Activated CD4-positive, alpha-beta T cell treated with anti-CD3 and anti-CD28 coated beads for 48 hours (primary cell): ENCODE results near the gene YBX2.
A peak's percentile ranks its signal among the peaks of the same experiment; 100 is the strongest.
"Not testable (repeated sequence)": the region's sequence is repeated elsewhere in the genome, so short reads cannot be mapped to it uniquely, and the experiment has no call there.

Source experiments
- DNase-seq: peaks from one replicate; pipeline ENCODE4 v3.0.0-alpha.2; 2020

YBX2 gene

GRCh38 chr17:7262192-7262934 lies 32.1 kb downstream of the YBX2 start, which contains the start of gene CLDN7:
Gene CLDN7, minus strand, starts transcription at chr17:7262478. Its CDS starts 435 bp downstream, at chr17:7262043.
- no peak for DNase-seq

GRCh38 chr17:7261379-7262191 lies 32.9 kb downstream of the YBX2 start:
- no peak for DNase-seq

GRCh38 chr17:7260651-7261378 lies 33.6 kb downstream of the YBX2 start:
- peak; percentile 34 for DNase-seq

- DNase-seq: no peak
Observed at GRCh38 chr17:7260151-7260550, 34.3 kb downstream of the YBX2 start.

- DNase-seq: no peak
Observed at GRCh38 chr17:7259555-7259889, 34.9 kb downstream of the YBX2 start.

GRCh38 chr17:7258731-7259554 lies 35.5 kb downstream of the YBX2 start:
- DNase-seq: peak; percentile 38

- DNase-seq: no peak
Observed at GRCh38 chr17:7256766-7257456, 37.5 kb downstream of the YBX2 start.

GRCh38 chr17:7254511-7254910 lies 39.9 kb downstream of the YBX2 start:
- no peak for DNase-seq

- DNase-seq: no peak
Observed at GRCh38 chr17:7253082-7253481, 41.4 kb downstream of the YBX2 start.

GRCh38 chr17:7252176-7253043 lies 42.0 kb downstream of the YBX2 start, which contains the start of gene ELP5:
Gene ELP5, plus strand, starts transcription at chr17:7252215. Its CDS starts 336 bp downstream, at chr17:7252551.
- DNase-seq: peak; percentile 94

- peak; percentile 99 for DNase-seq
Observed at GRCh38 chr17:7251661-7252175, 42.7 kb downstream of the YBX2 start, which contains the start of gene CTDNEP1. Gene CTDNEP1, minus strand, starts transcription at chr17:7251734. Its CDS starts 438 bp downstream, at chr17:7251296.

GRCh38 chr17:7250695-7251627 lies 43.5 kb downstream of the YBX2 start:
- no peak for DNase-seq

GRCh38 chr17:7249830-7250229 lies 44.6 kb downstream of the YBX2 start:
- DNase-seq: no peak

- DNase-seq: no peak
Observed at GRCh38 chr17:7249214-7249613, 45.2 kb downstream of the YBX2 start.

- DNase-seq: no peak
Observed at GRCh38 chr17:7248796-7249195, 45.6 kb downstream of the YBX2 start.

GRCh38 chr17:7246779-7247178 lies 47.7 kb downstream of the YBX2 start:
- no peak for DNase-seq

- DNase-seq: not testable (repeated sequence)
Observed at GRCh38 chr17:7243838-7244237, 50.6 kb downstream of the YBX2 start.

- DNase-seq: no peak
Observed at GRCh38 chr17:7243453-7243729, 51.0 kb downstream of the YBX2 start.

- peak; percentile 94 for DNase-seq
Observed at GRCh38 chr17:7242717-7243452, 51.6 kb downstream of the YBX2 start.
